Measurements from ENCODE around the gene TEAD3. TPM values are rescaled to one million over a fixed set of nuclear protein-coding genes. Genes with fewer than 3 reads are reported as not detected.
A peak's percentile ranks its signal among the peaks of the same experiment; 100 is the strongest.

Gene TEAD3
- total and polyA plus RNA-seq, 11 donors: 25.8 to 54.3 (median 35.2) TPM

- Histone ChIP-seq H3K27me3 (peaks cover 0 to 9% (median 0%) of the 10 kb centered on the region in 9 donors), H3K4me1 (peaks cover 0 to 79% (median 52%) of the 10 kb centered on the region in 12 donors), H3K36me3 (peaks cover 0 to 9% (median 3%) of the 10 kb centered on the region in 9 donors), H3K9me3 (no peaks in the 10 kb centered on the region), H3K27ac (peak overlapping the region in 8 of 12 donors; percentile 30 to 100 (median 88)), H3K4me3 (no peak overlapping the region)
- intact Hi-C loops (cut with DNase I): no loop called here
- 73 to 78% (median 75%) methylated on average over 9 of the region's 9 CpGs for WGBS, 4 donors
- TF ChIP-seq, protein P1, sequence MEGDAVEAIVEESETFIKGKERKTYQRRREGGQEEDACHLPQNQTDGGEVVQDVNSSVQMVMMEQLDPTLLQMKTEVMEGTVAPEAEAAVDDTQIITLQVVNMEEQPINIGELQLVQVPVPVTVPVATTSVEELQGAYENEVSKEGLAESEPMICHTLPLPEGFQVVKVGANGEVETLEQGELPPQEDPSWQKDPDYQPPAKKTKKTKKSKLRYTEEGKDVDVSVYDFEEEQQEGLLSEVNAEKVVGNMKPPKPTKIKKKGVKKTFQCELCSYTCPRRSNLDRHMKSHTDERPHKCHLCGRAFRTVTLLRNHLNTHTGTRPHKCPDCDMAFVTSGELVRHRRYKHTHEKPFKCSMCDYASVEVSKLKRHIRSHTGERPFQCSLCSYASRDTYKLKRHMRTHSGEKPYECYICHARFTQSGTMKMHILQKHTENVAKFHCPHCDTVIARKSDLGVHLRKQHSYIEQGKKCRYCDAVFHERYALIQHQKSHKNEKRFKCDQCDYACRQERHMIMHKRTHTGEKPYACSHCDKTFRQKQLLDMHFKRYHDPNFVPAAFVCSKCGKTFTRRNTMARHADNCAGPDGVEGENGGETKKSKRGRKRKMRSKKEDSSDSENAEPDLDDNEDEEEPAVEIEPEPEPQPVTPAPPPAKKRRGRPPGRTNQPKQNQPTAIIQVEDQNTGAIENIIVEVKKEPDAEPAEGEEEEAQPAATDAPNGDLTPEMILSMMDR (IDR thresholded peaks at IDR 0.05): no peak
- no peak for TF ChIP-seq POLR2A (IDR thresholded peaks at IDR 0.05)
- no peak for ATAC-seq
- DNase-seq: no peak
Observed at GRCh38 chr6:35488517-35488862, 8.4 kb downstream of the TEAD3 start.

- intact Hi-C loops (cut with DNase I): no loop called here
- no peak overlapping the region for H3K4me3 ChIP-seq
- no peak for ATAC-seq
- H3K4me1 ChIP-seq: peaks cover 0 to 76% (median 50%) of the 10 kb centered on the region in 12 donors
- peaks cover 0 to 5% (median 0%) of the 10 kb centered on the region in 9 donors for H3K27me3 ChIP-seq
- H3K9me3 ChIP-seq: no peaks in the 10 kb centered on the region
- H3K27ac ChIP-seq: peak overlapping the region in 9 of 12 donors; percentile 2 to 100 (median 64)
- DNase-seq: no peak
- TF ChIP-seq POLR2A (IDR thresholded peaks at IDR 0.05): no peak
- WGBS, 4 donors: 45 to 68% (median 54%) methylated on average over 9 of the region's 9 CpGs
- peaks cover 0 to 13% (median 3%) of the 10 kb centered on the region in 9 donors for H3K36me3 ChIP-seq
Observed at GRCh38 chr6:35487658-35488516, 9.0 kb downstream of the TEAD3 start.

- 51 to 72% (median 61%) methylated on average over 42 to 61 of the region's 61 CpGs for WGBS, 4 donors
Observed at GRCh38 chr6:35486005-35486925, 10.6 kb downstream of the TEAD3 start.

DNA sequence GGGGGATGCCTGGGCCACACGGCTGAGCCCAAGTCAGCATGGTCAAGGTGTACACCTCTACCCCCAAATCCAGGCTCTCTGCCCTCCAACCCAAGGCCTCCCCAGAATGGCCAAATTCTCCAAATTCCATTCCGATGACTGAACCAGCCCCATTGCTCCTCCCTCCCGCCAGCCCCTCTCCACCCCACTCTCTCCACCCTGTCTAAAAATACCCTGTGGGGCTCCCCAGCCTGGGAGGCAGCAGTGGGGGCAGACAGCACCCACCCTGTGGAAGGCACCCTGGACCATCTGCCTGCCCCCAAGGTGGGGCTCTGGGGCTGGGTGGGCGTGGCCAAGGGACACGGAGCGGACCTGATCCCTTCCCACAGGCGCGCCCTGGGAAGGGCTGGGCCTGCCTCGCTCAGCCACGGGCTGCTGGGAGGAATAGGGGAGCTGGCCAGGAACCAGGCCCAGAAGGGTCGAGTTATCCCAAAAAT is 11.4 kb downstream of the TEAD3 start:
- Histone ChIP-seq H3K4me1 (peaks cover 0 to 58% (median 28%) of the 10 kb centered on the region in 12 donors), H3K36me3 (peaks cover 0 to 32% (median 6%) of the 10 kb centered on the region in 9 donors), H3K4me3 (peak overlapping the region in 8 of 12 donors; percentile 24 to 55 (median 37)), H3K27ac (peak overlapping the region; percentile 8 to 100 (median 66)), H3K27me3 (no peaks in the 10 kb centered on the region), H3K9me3 (no peaks in the 10 kb centered on the region)
- WGBS, 4 donors: 37 to 63% (median 49%) methylated on average over 7 to 11 of the region's 11 CpGs
- TF ChIP-seq, protein P1 (IDR thresholded peaks at IDR 0.05): no peak
- no peak for TF ChIP-seq POLR2A (IDR thresholded peaks at IDR 0.05)
- intact Hi-C loops (cut with DNase I): no loop called here
- ATAC-seq (peak in 3 of 4 donors; percentile 4 to 29 (median 21)), DNase-seq (no peak)

More at GRCh38 chr6:35486005-35486925, 10.6 kb downstream of the TEAD3 start:
- no peaks in the 10 kb centered on the region for H3K27me3 ChIP-seq
- peaks cover 0 to 26% (median 3%) of the 10 kb centered on the region in 9 donors for H3K36me3 ChIP-seq
- intact Hi-C loops (cut with DNase I): no loop called here
- H3K9me3 ChIP-seq: no peaks in the 10 kb centered on the region
- no peak for TF ChIP-seq POLR2A (IDR thresholded peaks at IDR 0.05)
- TF ChIP-seq, protein P1 (IDR thresholded peaks at IDR 0.05): no peak
- peak overlapping the region; percentile 8 to 100 (median 66) for H3K27ac ChIP-seq
- DNase-seq (peak in 2 of 5 donors; percentile 58 to 74), ATAC-seq (peak in 2 of 4 donors; percentile 2 to 20)
- H3K4me3 ChIP-seq: peak overlapping the region in 9 of 12 donors; percentile 15 to 55 (median 34)
- peaks cover 0 to 60% (median 34%) of the 10 kb centered on the region in 12 donors for H3K4me1 ChIP-seq
